H9 (cell line): ENCODE results near the gene TEX28. TPM values are rescaled to one million over a fixed set of nuclear protein-coding genes. Genes with fewer than 3 reads are reported as not detected.

Source experiments
- DNase-seq: peaks from one replicate; pipeline ENCODE4 v3.0.0-alpha.2; 2017
- H2AFZ ChIP-seq: one replicate; pipeline ENCODE4 v1.6.1; 2013; ENCODE audit warnings: mild to moderate bottlenecking, low read length, control low read depth, moderate library complexity
- H2AK5ac ChIP-seq: 2 replicates; pipeline ENCODE4 v1.6.1; 2013; ENCODE audit warnings: low read length, control low read depth, mixed read lengths; ENCODE audit not compliant: insufficient read length
- H2BK120ac ChIP-seq: one replicate; pipeline ENCODE4 v1.6.1; 2013; ENCODE audit warnings: low read depth, mild to moderate bottlenecking, low read length, control low read depth, inconsistent platforms; ENCODE audit not compliant: poor library complexity, severe bottlenecking
- H2BK12ac ChIP-seq: 2 replicates; pipeline ENCODE4 v1.6.1; 2013; ENCODE audit warnings: low read length, control low read depth, mixed read lengths, low read depth; ENCODE audit not compliant: insufficient read length
- H2BK15ac ChIP-seq: 2 replicates; pipeline ENCODE4 v1.6.1; 2013; ENCODE audit warnings: low read depth, low read length, control low read depth
- H2BK20ac ChIP-seq: one replicate; pipeline ENCODE4 v1.6.1; 2013; ENCODE audit warnings: low read depth, mild to moderate bottlenecking, low read length, control low read depth, inconsistent platforms; ENCODE audit not compliant: poor library complexity, severe bottlenecking
- H2BK5ac ChIP-seq: 2 replicates; pipeline ENCODE4 v1.6.1; 2013; ENCODE audit warnings: low read length, control low read depth, mixed read lengths; ENCODE audit not compliant: insufficient read length
- H3K14ac ChIP-seq: 2 replicates; pipeline ENCODE4 v1.6.1; 2013; ENCODE audit warnings: low read length, control low read depth; ENCODE audit not compliant: insufficient read depth
- H3K18ac ChIP-seq: 2 replicates; pipeline ENCODE4 v1.6.1; 2013; ENCODE audit warnings: low read depth, mild to moderate bottlenecking, mixed read lengths, low read length, control low read depth; ENCODE audit not compliant: insufficient read length
- H3K23ac ChIP-seq: 2 replicates; pipeline ENCODE4 v1.6.1; 2013; ENCODE audit warnings: low read length, control low read depth, mixed read lengths, low read depth; ENCODE audit not compliant: insufficient read length
- H3K23me2 ChIP-seq: 2 replicates; pipeline ENCODE4 v1.6.1; 2013; ENCODE audit warnings: low read depth, mild to moderate bottlenecking, mixed read lengths, low read length, control low read depth; ENCODE audit not compliant: insufficient read length, poor library complexity, severe bottlenecking
- H3K27ac ChIP-seq: 2 replicates; pipeline ENCODE4 v1.5.1; 2013; ENCODE audit warnings: low read length, control low read depth, mixed read lengths, low read depth; ENCODE audit not compliant: insufficient read length
- H3K27me3 ChIP-seq: 2 replicates; pipeline ENCODE4 v1.6.1; 2013; ENCODE audit warnings: low read length, control low read depth, inconsistent platforms; ENCODE audit not compliant: insufficient read depth
- H3K4ac ChIP-seq: 2 replicates; pipeline ENCODE4 v1.6.1; 2013; ENCODE audit warnings: low read depth, mild to moderate bottlenecking, control low read depth, inconsistent platforms, low read length, moderate library complexity
- H3K4me1 ChIP-seq: 2 replicates; pipeline ENCODE4 v1.6.1; 2013; ENCODE audit warnings: low read length, control low read depth, inconsistent platforms; ENCODE audit not compliant: insufficient read depth
- H3K4me2 ChIP-seq: 2 replicates; pipeline ENCODE4 v1.6.1; 2013; ENCODE audit warnings: low read length, control low read depth, mixed read lengths; ENCODE audit not compliant: insufficient read length, insufficient read depth
- H3K56ac ChIP-seq: 2 replicates; pipeline ENCODE4 v1.6.1; 2013; ENCODE audit warnings: low read depth, mild to moderate bottlenecking, mixed read lengths, low read length, control low read depth; ENCODE audit not compliant: insufficient read length
- H3K79me1 ChIP-seq: 2 replicates; pipeline ENCODE4 v1.6.1; 2013; ENCODE audit warnings: low read depth, mild to moderate bottlenecking, moderate library complexity, low read length, control low read depth, inconsistent platforms; ENCODE audit not compliant: insufficient read depth, poor library complexity, severe bottlenecking
- H3K79me2 ChIP-seq: 2 replicates; pipeline ENCODE4 v1.6.1; 2013; ENCODE audit warnings: low read length, control low read depth, inconsistent platforms; ENCODE audit not compliant: insufficient read depth
- H3K9ac ChIP-seq: 2 replicates; pipeline ENCODE4 v1.6.1; 2013; ENCODE audit warnings: low read length, control low read depth, mixed read lengths; ENCODE audit not compliant: insufficient read length; ENCODE audit errors: extremely low read depth
- H3K9me3 ChIP-seq: one replicate; pipeline ENCODE4 v1.6.1; 2013; ENCODE audit warnings: low read depth, low read length, inconsistent platforms; ENCODE audit not compliant: control insufficient read depth
- H3T11ph ChIP-seq: one replicate; pipeline ENCODE4 v1.6.1; 2013; ENCODE audit warnings: mild to moderate bottlenecking, low read length, control low read depth, inconsistent platforms
- H4K20me1 ChIP-seq: one replicate; pipeline ENCODE4 v1.6.1; 2013; ENCODE audit not compliant: control insufficient read depth, insufficient read length, insufficient read depth
- H4K5ac ChIP-seq: 2 replicates; pipeline ENCODE4 v1.6.1; 2013; ENCODE audit warnings: low read depth, mild to moderate bottlenecking, mixed read lengths, low read length, control low read depth; ENCODE audit not compliant: insufficient read length
- H4K8ac ChIP-seq: replicated peaks from 2 replicates; pipeline ENCODE4 v1.6.1; 2013; ENCODE audit warnings: low read length, control low read depth, mixed read lengths, low read depth; ENCODE audit not compliant: insufficient read length
- H4K91ac ChIP-seq: 2 replicates; pipeline ENCODE4 v1.6.1; 2013; ENCODE audit warnings: low read depth, mild to moderate bottlenecking, moderate library complexity, mixed read lengths, low read length, control low read depth; ENCODE audit not compliant: insufficient read length
- H3K27ac Mint-ChIP-seq, 3 experiments: 2 replicates in 2 of 3; 3 replicates in 1 of 3; pipeline ENCODE4 v1.8.0; 2020 to 2021; ENCODE audit warnings: mixed read lengths in 3 of 3, mild to moderate bottlenecking in 1 of 3, moderate library complexity in 1 of 3
- H3K27me3 Mint-ChIP-seq: 2 replicates; pipeline ENCODE4 v1.8.0; 2021; ENCODE audit warnings: low read depth, mild to moderate bottlenecking, moderate library complexity, mixed read lengths
- H3K36me3 Mint-ChIP-seq, 3 experiments: 2 replicates in 2 of 3; 3 replicates in 1 of 3; pipeline ENCODE4 v1.8.0; 2020 to 2021; ENCODE audit warnings: low read depth in 3 of 3, mixed read lengths in 3 of 3; ENCODE audit not compliant: insufficient read depth in 1 of 3
- H3K4me1 Mint-ChIP-seq, 2 experiments: 2 replicates each; pipeline ENCODE4 v1.8.0; 2020; ENCODE audit warnings: mixed read lengths in 2 of 2
- H3K4me3 Mint-ChIP-seq, 2 experiments: 2 replicates in 1 of 2; 3 replicates in 1 of 2; pipeline ENCODE4 v1.8.0; 2020 to 2021; ENCODE audit warnings: mild to moderate bottlenecking in 2 of 2, mixed read lengths in 2 of 2, moderate library complexity in 1 of 2
- H3K9me3 Mint-ChIP-seq, 2 experiments: 2 replicates in 1 of 2; 3 replicates in 1 of 2; pipeline ENCODE4 v1.8.0; 2020; ENCODE audit warnings: mild to moderate bottlenecking in 2 of 2, mixed read lengths in 2 of 2, moderate library complexity in 1 of 2
- WGBS: extraction: QIAGEN DNeasy Blood & Tissue Kit; methylation state at CpG from one replicate; pipeline ENCODE4 v1.1.7; 2013; ENCODE audit warnings: missing lambda C conversion rate, low lambda C conversion rate, mixed read lengths; ENCODE audit not compliant: insufficient read length; ENCODE audit errors: extremely low coverage; 5-methylcytosine and 5-hydroxymethylcytosine counted together
- total RNA-seq: library from RNA; stranded (reverse); gene quantifications from 2 replicates; pipeline ENCODE4 v1.2.1, GENCODE V29; 2021
- TF ChIP-seq, protein P1 (sequence below): fragments of 200-600 bp; sonication (generic); conservative IDR thresholded peaks from 3 replicates; pipeline ENCODE4 v1.8.0; 2021; ENCODE audit warnings: antibody characterized with exemption, mild to moderate bottlenecking

The TEX28 gene
- total RNA-seq, 1 experiment from 2014 or later: not detected

DNA sequence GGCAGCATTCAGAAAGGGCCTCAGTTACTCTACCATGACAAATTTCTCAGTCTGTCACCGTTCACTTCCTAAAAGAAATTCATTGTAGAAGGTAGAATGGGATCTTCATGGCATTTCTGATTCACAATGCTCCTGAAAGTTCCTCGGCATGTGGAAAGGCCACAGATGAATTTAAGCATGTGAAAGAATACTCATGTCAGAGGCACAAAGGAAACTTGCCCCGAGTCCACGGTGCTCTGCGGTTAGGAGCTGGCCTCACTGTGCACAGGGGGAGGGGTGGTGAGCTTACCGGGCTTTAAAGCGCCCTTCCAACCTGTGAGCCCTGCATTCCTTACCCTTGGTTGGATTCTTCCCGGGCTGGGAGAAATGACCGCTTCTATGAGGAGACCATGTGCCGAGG, 9.9 kb upstream of the TEX28 start:
- Histone ChIP-seq H3K4ac (no peak overlapping the region), H3K27me3 (no peaks in the 10 kb centered on the region), H3K9me3 (peaks cover 38% of the 10 kb centered on the region), H3K9ac (no peak overlapping the region), H2BK15ac (no peak overlapping the region), H3K4me2 (no peak overlapping the region), H3K14ac (no peak overlapping the region), H3K23me2 (no peaks in the 10 kb centered on the region), H2BK20ac (no peak overlapping the region), H4K20me1 (no peaks in the 10 kb centered on the region), H2BK12ac (no peak overlapping the region), H4K8ac (no peak overlapping the region), H3K23ac (no peak overlapping the region), H3K56ac (no peak overlapping the region), H3K4me1 (no peaks in the 10 kb centered on the region), H2BK120ac (no peak overlapping the region), H4K5ac (no peak overlapping the region), H3K79me1 (no peaks in the 10 kb centered on the region), H2AK5ac (no peak overlapping the region), H3K18ac (no peak overlapping the region), H2BK5ac (no peak overlapping the region), H3K27ac (no peak overlapping the region), H3K79me2 (no peaks in the 10 kb centered on the region), H4K91ac (no peak overlapping the region), H2AFZ (no peak overlapping the region), H3T11ph (no peak overlapping the region)
- no peak overlapping the region for H3K4me3 Mint-ChIP-seq
- DNase-seq: no peak
- TF ChIP-seq, protein P1, sequence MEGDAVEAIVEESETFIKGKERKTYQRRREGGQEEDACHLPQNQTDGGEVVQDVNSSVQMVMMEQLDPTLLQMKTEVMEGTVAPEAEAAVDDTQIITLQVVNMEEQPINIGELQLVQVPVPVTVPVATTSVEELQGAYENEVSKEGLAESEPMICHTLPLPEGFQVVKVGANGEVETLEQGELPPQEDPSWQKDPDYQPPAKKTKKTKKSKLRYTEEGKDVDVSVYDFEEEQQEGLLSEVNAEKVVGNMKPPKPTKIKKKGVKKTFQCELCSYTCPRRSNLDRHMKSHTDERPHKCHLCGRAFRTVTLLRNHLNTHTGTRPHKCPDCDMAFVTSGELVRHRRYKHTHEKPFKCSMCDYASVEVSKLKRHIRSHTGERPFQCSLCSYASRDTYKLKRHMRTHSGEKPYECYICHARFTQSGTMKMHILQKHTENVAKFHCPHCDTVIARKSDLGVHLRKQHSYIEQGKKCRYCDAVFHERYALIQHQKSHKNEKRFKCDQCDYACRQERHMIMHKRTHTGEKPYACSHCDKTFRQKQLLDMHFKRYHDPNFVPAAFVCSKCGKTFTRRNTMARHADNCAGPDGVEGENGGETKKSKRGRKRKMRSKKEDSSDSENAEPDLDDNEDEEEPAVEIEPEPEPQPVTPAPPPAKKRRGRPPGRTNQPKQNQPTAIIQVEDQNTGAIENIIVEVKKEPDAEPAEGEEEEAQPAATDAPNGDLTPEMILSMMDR: no peak
- H3K27me3 Mint-ChIP-seq: peaks cover 15% of the 10 kb centered on the region
- peaks cover 70 to 76% of the 10 kb centered on the region in 2 experiments for H3K9me3 Mint-ChIP-seq
- H3K4me1 Mint-ChIP-seq: peaks cover 2 to 16% of the 10 kb centered on the region in 2 experiments
- WGBS: no CpG with 5 or more reads among the region's 10 CpGs
- peaks cover 0 to 8% (median 2%) of the 10 kb centered on the region in 3 experiments; a peak in 4 of 7 replicates for H3K36me3 Mint-ChIP-seq
- no peak overlapping the region for H3K27ac Mint-ChIP-seq
